MM.1S (cell line): ENCODE data around the gene SOBP.

Source experiments
- DNase-seq: peaks from one replicate; pipeline ENCODE4 v3.0.0-alpha.2; 2015
- H2AFZ ChIP-seq: fragments of 300-600 bp; sonication (generic); 2 replicates; pipeline ENCODE4 v1.6.0; 2016; ENCODE audit warnings: antibody characterized with exemption, low read length
- H3F3A ChIP-seq: fragments of 300-600 bp; sonication (generic); 2 replicates; pipeline ENCODE4 v1.6.1; 2016; ENCODE audit warnings: mild to moderate bottlenecking, antibody characterized with exemption, low read length, moderate library complexity, mixed read lengths; ENCODE audit not compliant: insufficient read depth
- H3K27ac ChIP-seq: fragments of 300-600 bp; sonication (generic); 2 replicates; pipeline ENCODE4 v1.5.1; 2016; ENCODE audit warnings: mild to moderate bottlenecking, low read length
- H3K27me3 ChIP-seq: fragments of 300-600 bp; sonication (generic); replicated peaks from 2 replicates; pipeline ENCODE4 v1.6.0; 2016; ENCODE audit warnings: low read length; ENCODE audit not compliant: insufficient read depth
- H3K36me3 ChIP-seq: fragments of 300-600 bp; sonication (generic); replicated peaks from 2 replicates; pipeline ENCODE4 v1.6.1; 2016; ENCODE audit warnings: mild to moderate bottlenecking, low read length, mixed read lengths; ENCODE audit not compliant: insufficient read depth
- H3K4me1 ChIP-seq: fragments of 300-600 bp; sonication (generic); 2 replicates; pipeline ENCODE4 v1.6.1; 2016; ENCODE audit warnings: low read length, mixed read lengths
- H3K4me2 ChIP-seq: fragments of 300-600 bp; sonication (generic); 2 replicates; pipeline ENCODE4 v1.6.0; 2016; ENCODE audit warnings: low read depth, low read length
- H3K4me3 ChIP-seq: fragments of 300-600 bp; sonication (generic); 2 replicates; pipeline ENCODE4 v1.5.1; 2016; ENCODE audit warnings: low read length, mixed read lengths
- H3K79me2 ChIP-seq: fragments of 300-600 bp; sonication (generic); 2 replicates; pipeline ENCODE4 v1.6.1; 2016; ENCODE audit warnings: mixed run types, low read length, mixed read lengths
- H3K9ac ChIP-seq: fragments of 300-600 bp; sonication (generic); 2 replicates; pipeline ENCODE4 v1.6.1; 2016; ENCODE audit warnings: low read length, mixed read lengths
- H3K9me2 ChIP-seq: fragments of 300-600 bp; sonication (generic); replicated peaks from 2 replicates; pipeline ENCODE4 v1.6.1; 2016; ENCODE audit warnings: mild to moderate bottlenecking, low read length, mixed read lengths; ENCODE audit not compliant: insufficient read depth
- H3K9me3 ChIP-seq: fragments of 300-600 bp; sonication (generic); replicated peaks from 2 replicates; pipeline ENCODE4 v1.6.1; 2016; ENCODE audit warnings: mild to moderate bottlenecking, low read length, mixed read lengths; ENCODE audit not compliant: insufficient read depth
- H4K20me1 ChIP-seq: fragments of 300-600 bp; sonication (generic); 2 replicates; pipeline ENCODE4 v1.6.1; 2016; ENCODE audit warnings: mild to moderate bottlenecking, low read length, moderate library complexity, mixed read lengths; ENCODE audit not compliant: insufficient read depth
- EZH2 ChIP-seq: fragments of 300-600 bp; sonication (generic); optimal IDR thresholded peaks from 2 replicates; pipeline ENCODE3; 2017; ENCODE audit warnings: low read depth, mild to moderate bottlenecking, antibody characterized with exemption, low read length, mixed read lengths
- EZH2phosphoT487 ChIP-seq: fragments of 300-600 bp; sonication (generic); IDR thresholded peaks from 2 replicates; pipeline ENCODE4 v1.6.1; 2018; ENCODE audit warnings: antibody characterized with exemption, low read length
- TF ChIP-seq, protein P1 (sequence below): fragments of 300-600 bp; sonication (generic); IDR thresholded peaks from 2 replicates; pipeline ENCODE4 v1.5.1; 2016; ENCODE audit warnings: antibody characterized with exemption, low read length, mixed read lengths

The SOBP gene

DNA sequence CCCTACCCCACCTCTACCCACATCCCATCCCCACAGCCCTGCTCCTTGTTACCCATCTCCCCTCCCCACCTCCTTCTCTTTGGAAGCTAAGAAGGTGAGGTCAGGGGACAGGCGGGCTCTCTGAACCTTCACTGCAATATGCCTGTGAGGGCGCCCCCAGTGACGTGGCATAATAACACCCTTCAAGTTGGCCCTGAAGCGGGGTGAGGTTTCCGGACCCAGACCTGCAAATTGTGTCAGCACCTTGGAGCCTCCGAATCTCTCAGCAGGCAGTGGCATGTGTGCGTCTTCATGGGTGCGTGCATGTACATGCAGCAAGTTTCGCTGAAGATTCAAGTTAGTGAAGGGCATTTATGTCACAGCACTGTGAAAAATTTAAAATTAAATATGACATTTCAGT, 114.6 kb downstream of the SOBP start:
- Histone ChIP-seq H3K36me3 (no peaks in the 10 kb centered on the region), H2AFZ (no peak overlapping the region), H4K20me1 (no peaks in the 10 kb centered on the region), H3K9ac (no peak overlapping the region), H3K4me1 (no peaks in the 10 kb centered on the region), H3K27me3 (no peaks in the 10 kb centered on the region), H3K9me2 (no peaks in the 10 kb centered on the region), H3K4me2 (no peak overlapping the region), H3K27ac (no peak overlapping the region), H3F3A (no peaks in the 10 kb centered on the region), H3K4me3 (no peak overlapping the region), H3K79me2 (no peaks in the 10 kb centered on the region), H3K9me3 (no peaks in the 10 kb centered on the region)
- no peak for DNase-seq
- no peak for TF ChIP-seq EZH2phosphoT487
- TF ChIP-seq, protein P1, sequence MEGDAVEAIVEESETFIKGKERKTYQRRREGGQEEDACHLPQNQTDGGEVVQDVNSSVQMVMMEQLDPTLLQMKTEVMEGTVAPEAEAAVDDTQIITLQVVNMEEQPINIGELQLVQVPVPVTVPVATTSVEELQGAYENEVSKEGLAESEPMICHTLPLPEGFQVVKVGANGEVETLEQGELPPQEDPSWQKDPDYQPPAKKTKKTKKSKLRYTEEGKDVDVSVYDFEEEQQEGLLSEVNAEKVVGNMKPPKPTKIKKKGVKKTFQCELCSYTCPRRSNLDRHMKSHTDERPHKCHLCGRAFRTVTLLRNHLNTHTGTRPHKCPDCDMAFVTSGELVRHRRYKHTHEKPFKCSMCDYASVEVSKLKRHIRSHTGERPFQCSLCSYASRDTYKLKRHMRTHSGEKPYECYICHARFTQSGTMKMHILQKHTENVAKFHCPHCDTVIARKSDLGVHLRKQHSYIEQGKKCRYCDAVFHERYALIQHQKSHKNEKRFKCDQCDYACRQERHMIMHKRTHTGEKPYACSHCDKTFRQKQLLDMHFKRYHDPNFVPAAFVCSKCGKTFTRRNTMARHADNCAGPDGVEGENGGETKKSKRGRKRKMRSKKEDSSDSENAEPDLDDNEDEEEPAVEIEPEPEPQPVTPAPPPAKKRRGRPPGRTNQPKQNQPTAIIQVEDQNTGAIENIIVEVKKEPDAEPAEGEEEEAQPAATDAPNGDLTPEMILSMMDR = no peak
- no peak for TF ChIP-seq EZH2

DNA sequence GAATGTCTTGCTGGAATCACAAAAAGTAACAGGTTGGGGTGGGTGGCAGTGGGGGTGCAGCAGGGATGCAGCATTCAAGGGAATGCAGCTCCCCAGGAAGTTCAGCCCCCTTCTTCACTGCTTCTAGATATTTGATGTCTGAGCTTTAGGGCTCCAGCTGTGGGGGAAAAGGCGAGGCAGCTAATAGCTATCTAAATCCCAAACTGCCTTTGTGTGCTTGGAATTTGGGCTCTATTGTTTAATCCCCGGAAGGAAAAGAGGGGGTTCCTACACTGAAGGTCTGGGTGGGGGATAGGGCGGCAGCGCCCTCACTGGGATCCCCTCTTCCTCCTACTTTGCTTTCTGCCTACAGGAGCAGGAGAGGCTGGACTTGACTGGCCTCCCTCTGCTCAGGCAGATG, 116.5 kb downstream of the SOBP start:
- Histone ChIP-seq H3K27ac (no peak overlapping the region), H3K36me3 (no peaks in the 10 kb centered on the region), H3K9ac (no peak overlapping the region), H2AFZ (no peak overlapping the region), H3K79me2 (no peaks in the 10 kb centered on the region), H3K27me3 (no peaks in the 10 kb centered on the region), H3K4me1 (no peaks in the 10 kb centered on the region), H3F3A (no peaks in the 10 kb centered on the region), H3K4me2 (no peak overlapping the region), H4K20me1 (no peaks in the 10 kb centered on the region), H3K9me3 (no peaks in the 10 kb centered on the region), H3K9me2 (no peaks in the 10 kb centered on the region), H3K4me3 (no peak overlapping the region)
- DNase-seq = no peak
- TF ChIP-seq EZH2phosphoT487 (no peak), EZH2 (no peak)
- TF ChIP-seq, protein P1 = no peak

DNA sequence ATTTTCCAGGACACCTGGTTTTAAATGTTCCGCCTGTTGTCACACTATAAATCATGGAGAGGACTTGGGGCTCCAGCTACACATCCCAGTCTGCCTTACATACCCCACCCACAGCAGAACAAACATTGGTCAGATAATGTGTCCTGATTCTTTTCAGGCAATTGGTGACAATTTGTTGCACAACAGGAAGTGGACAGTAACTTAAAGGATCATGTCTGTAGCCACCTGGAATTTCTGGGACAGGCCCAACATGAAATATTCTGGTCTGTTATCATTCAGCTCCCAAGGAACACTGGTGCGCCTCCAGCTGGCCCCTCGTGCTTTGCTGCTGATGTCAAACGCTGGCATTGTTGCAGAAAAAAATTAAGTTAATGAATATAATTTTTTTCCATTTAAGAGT, 117.2 kb downstream of the SOBP start:
- Histone ChIP-seq H3K4me2 (no peak overlapping the region), H3K9ac (no peak overlapping the region), H3K4me3 (no peak overlapping the region), H3K9me2 (no peaks in the 10 kb centered on the region), H2AFZ (no peak overlapping the region), H3K9me3 (no peaks in the 10 kb centered on the region), H3F3A (no peaks in the 10 kb centered on the region), H3K79me2 (no peaks in the 10 kb centered on the region), H3K4me1 (no peaks in the 10 kb centered on the region), H3K27me3 (no peaks in the 10 kb centered on the region), H3K36me3 (no peaks in the 10 kb centered on the region), H4K20me1 (no peaks in the 10 kb centered on the region), H3K27ac (no peak overlapping the region)
- DNase-seq = no peak
- TF ChIP-seq EZH2phosphoT487 = no peak
- TF ChIP-seq, protein P1 = no peak
